NCI-H2227 treated with DMSO at 0.1 percent for 48 hours (cell line): Measurements from ENCODE around the gene PRKCD.
A peak's percentile ranks its signal among the peaks of the same experiment; 100 is the strongest.

Experiments
- DNase-seq: peaks from one replicate; lab custom pipeline; 2025; lab: John Stamatoyannopoulos, UW

Gene PRKCD

DNA sequence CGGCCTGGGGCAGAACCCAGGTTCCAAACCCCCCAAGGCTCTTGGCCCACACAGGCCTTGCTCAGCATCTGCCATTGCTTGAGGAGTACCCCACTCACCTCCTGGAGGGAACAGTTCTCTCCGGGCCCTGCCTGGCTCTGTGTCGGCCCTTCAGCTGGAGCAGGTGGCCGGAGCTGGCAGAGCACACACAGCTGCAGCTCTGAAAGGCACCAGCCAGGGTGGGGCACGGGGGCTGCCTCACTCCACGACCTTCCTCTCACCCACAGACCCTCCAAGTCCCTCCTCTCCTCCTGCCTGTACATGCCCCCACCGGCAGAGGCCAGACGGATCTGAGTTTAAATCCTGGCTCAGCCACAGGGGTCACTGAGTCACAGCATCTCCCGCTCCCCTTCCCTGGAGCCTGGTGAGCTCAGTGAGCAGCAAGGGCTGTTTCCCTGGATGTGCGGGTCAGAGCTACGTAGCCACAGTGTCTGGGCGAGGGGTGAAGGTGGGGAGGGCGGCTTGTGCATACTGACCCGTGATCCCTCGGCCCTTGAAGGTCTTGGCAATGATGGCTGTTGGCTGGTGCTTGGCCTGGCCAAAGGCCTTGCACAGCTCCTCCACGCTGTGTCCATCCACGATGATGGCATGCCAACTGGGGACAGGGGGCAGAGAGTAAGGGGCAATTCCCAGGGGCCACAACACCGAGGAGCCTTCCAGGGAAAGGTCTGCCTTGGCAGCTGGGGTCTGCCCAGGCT is 71.8 kb downstream of the PRKCD start:
- DNase-seq, result no peak

- no peak for DNase-seq
These were observed 73.3 kb downstream of the PRKCD start for GRCh38 chr3:53234130-53234840.

- DNase-seq, result no peak
These were observed 73.8 kb downstream of the PRKCD start for GRCh38 chr3:53234841-53235232.

GRCh38 chr3:53235545-53235944 is 74.5 kb downstream of the PRKCD start:
- no peak for DNase-seq

- DNase-seq, result no peak
These were observed 75.3 kb downstream of the PRKCD start for GRCh38 chr3:53236112-53236841.

GRCh38 chr3:53238051-53238850 is 77.2 kb downstream of the PRKCD start:
- peak; percentile 49 for DNase-seq

DNA sequence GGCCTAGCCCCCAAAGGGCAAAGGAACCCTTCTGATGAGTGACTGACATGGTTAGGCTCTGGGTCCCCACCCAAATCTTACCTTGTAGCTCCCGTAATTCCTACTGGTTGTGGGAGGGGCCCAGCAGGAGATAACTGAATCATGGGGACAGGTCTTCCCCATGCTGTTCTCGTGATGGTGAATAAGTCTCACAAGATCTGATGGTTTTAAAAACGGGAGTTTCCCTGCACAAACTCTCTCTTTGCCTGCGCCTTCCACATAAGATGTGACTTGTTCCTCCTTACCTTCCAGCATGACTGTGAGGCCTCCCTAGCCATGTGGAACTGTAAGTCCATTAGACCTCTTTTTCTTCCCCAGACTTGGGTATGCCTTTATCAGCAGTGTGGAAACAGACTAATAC is 77.9 kb downstream of the PRKCD start:
- no peak for DNase-seq

- DNase-seq, result no peak
These were observed 78.8 kb downstream of the PRKCD start for GRCh38 chr3:53239800-53240199.

DNA sequence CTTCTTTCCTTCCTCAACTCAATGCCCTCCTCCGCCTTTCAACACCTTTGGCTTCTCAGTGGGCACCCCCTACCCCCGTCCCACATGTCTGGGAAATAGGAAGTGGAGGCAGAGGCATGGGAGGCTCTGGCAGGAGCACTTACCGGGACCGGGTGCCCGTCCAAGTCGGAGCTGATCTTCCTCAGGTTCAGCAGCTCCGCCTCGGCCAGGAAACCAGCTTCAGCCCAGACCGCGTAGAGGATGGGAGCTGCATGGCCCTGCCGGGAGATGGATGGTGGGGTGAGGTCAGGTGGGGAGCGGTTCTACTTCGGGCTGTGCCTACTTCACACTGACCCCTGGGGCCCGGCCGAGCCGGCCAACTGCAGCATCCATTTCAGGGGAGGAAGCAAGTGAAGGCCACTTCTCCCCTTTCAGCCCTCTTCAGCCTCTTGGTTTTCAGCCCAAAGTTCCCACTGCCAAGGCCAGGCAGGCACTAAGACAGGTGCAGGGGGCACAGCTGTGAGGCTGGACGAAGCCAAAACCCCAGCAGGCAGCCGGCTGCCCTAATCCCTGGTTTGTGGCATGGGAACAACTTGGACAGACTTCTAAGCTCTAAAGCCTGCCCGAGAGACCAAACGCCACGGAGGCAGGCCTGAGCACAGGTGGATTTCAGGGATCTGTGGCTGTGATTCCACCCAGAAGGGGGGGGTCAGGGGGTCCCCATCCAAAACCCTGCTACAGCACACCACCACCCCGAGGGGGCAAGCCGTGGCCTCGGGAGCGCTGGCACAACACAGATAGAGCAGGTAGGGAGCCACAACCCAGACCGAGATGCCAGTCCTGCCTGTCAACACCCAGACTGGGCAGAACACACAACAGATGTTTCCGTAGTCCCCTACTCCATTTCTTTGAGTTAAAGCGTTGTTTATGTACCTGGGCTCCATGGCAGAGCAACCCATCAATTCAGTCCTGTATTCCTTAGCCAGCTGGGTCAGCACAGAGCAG is 80.3 kb downstream of the PRKCD start:
- DNase-seq, result no peak

- DNase-seq, result no peak
These were observed 81.1 kb downstream of the PRKCD start for GRCh38 chr3:53242155-53242554.
